Lower leg skin (tissue), 4 donors: ENCODE results near the gene TUBG1. TPM values are rescaled to one million over a fixed set of nuclear protein-coding genes. Genes with fewer than 3 reads are reported as not detected.

Experiments
- DNase-seq, 2 donors: peaks; one replicate each; pipeline ENCODE4 v3.0.0-alpha.2; 2019; ENCODE audit warnings: low spot score in 2 of 2
- H3K4me3 ChIP-seq: fragments of 200-600 bp; sonication (generic); 2 replicates; pipeline ENCODE4 v1.5.1; 2017; ENCODE audit warnings: mild to moderate bottlenecking, low read depth; ENCODE audit not compliant: poor library complexity, severe bottlenecking
- POLR2A ChIP-seq, 2 donors: fragments of 450-650 bp; IDR thresholded peaks; one replicate each; pipeline ENCODE4 v1.6.1; 2016 to 2017; ENCODE audit warnings: antibody characterized with exemption in 2 of 2, mild to moderate bottlenecking in 1 of 2, moderate library complexity in 1 of 2
- WGBS, 2 donors: methylation state at CpG; one replicate each; pipeline ENCODE4 v1.1.5; 2018; 5-methylcytosine and 5-hydroxymethylcytosine counted together
- intact Hi-C: fragments of 100-400 bp; cut with DNase I; formaldehyde crosslinking; loops from one replicate; pipeline ENCODE4 v1.15.0; 2023; ENCODE audit warnings: low total_unique reads
- total RNA-seq, 4 donors: library from RNA; depleted of rRNA; stranded (reverse); fragments of >200 nt; gene quantifications; one replicate each; pipeline ENCODE4 v1.1.0, GENCODE V29; 2016
- TF ChIP-seq, protein P1 (sequence below), 3 donors: fragments of 450-650 bp; IDR thresholded peaks; one replicate each; pipeline ENCODE4 v1.5.1; 2016; ENCODE audit warnings: antibody characterized with exemption in 3 of 3, mild to moderate bottlenecking in 3 of 3, moderate library complexity in 2 of 3

Gene TUBG1
- total RNA-seq, result 10 to 100 TPM; 54.4 to 61.1 (median 56.7) TPM

DNA sequence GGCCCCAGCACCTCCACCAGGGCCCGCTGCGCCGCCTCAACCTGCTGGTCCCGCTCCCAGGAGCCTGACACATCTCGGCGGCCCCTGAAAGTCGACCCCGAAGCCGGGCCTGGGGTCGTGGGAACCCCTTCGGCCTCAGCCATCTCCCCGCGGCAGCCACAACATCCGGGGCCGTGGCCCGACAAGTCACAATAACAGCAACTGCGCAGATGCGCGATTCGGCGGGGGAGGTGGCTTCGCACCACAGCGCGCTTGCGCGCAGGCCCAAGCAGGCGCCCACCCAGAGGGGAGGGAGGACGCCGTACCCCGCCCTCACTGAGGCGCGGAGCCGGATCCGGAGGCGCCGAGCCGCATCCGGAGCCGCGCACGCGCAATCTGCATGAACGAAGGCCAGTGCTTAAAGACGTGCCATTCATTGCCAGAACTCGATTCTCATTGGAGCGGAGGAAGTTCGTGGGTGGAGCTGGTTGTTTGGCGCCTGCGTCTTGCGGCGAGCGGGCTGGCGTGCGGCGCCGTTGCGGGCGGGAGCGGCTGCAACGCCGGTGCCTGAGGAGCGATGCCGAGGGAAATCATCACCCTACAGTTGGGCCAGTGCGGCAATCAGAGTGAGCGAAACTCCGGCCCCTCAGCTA, at the start of gene TUBG1, which contains the start of gene RETREG3:
Gene TUBG1 (plus strand): TSS at position 502 of the 632 bp plus-strand sequence. CDS start 55 bp downstream, at position 557.
Gene RETREG3 (minus strand): TSS at position 193 of the 632 bp plus-strand sequence. CDS start 50 bp downstream, at position 143.
- WGBS, 2 donors, result 0% methylated on average over 4 to 43 of the region's 66 CpGs
- TF ChIP-seq, protein P1, sequence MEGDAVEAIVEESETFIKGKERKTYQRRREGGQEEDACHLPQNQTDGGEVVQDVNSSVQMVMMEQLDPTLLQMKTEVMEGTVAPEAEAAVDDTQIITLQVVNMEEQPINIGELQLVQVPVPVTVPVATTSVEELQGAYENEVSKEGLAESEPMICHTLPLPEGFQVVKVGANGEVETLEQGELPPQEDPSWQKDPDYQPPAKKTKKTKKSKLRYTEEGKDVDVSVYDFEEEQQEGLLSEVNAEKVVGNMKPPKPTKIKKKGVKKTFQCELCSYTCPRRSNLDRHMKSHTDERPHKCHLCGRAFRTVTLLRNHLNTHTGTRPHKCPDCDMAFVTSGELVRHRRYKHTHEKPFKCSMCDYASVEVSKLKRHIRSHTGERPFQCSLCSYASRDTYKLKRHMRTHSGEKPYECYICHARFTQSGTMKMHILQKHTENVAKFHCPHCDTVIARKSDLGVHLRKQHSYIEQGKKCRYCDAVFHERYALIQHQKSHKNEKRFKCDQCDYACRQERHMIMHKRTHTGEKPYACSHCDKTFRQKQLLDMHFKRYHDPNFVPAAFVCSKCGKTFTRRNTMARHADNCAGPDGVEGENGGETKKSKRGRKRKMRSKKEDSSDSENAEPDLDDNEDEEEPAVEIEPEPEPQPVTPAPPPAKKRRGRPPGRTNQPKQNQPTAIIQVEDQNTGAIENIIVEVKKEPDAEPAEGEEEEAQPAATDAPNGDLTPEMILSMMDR (IDR thresholded peaks at IDR 0.05), result no peak
- peak in 1 of 2 donors; percentile 86 for TF ChIP-seq POLR2A (IDR thresholded peaks at IDR 0.05)
- intact Hi-C loops, result loop anchor here (2.0 kb wide), 1 partner anchor 68 kb away; the partner anchor contains the start of gene PLEKHH3
- H3K4me3 ChIP-seq, result peak within 1 kb of the TSS; percentile 98
- peak; percentile 97 to 99 for DNase-seq

DNA sequence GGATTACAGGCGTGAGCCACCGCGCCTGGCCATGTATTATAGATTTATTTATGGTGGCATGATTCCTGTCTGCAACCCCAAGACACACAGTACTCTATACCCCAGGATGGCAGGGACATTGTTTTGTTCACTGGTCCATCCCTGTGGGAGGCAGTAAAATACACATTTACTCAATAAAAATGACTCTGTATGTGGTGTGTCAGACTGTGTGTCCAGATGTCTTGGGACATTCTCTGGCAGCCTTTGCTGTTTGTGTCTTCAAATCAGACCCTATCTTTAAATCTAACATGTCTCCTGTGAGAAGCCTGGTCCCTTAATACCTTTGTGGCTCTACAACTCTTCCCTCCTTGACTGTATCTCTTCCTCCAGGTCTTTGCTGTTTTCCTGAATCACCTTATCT, 49.2 kb upstream of the TUBG1 start:
- no peak overlapping the region for H3K4me3 ChIP-seq
- no peak for DNase-seq
- 60 to 82% methylated on average over 1 to 3 of the region's 3 CpGs for WGBS, 2 donors
- intact Hi-C loops, result no loop called here
- TF ChIP-seq POLR2A (IDR thresholded peaks at IDR 0.05), result no peak
- TF ChIP-seq, protein P1 (IDR thresholded peaks at IDR 0.05), result no peak

DNA sequence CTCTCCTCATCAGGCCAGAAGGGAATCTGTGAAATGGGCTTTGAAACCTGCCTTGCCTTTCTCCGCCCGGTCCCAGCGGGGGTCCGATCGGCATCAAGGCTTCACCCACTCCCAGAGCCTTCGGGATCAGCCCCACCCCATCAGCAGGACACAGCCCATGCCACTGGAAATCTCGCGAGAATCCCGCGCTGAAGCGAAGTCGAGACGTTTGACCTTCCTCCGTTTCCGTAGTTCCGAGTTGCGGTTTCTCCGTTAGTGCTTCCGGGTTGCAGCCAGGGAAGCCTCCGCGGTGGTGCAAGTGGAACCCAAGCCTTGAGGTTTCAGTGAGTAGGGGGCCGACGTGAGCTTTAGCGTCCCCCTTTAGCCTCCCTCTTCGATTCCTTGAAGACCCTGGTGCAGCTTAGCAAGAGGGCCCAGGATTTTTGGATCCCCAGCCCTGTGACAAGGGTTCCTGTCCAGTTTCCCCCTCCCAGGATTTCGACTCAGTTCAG, 47.5 kb upstream of the TUBG1 start, which contains the start of gene COASY:
Gene COASY (plus strand): TSS at position 252 of the 491 bp plus-strand sequence. CDS start 475 bp downstream, outside the sequence.
- DNase-seq, result peak; percentile 95 to 99
- peak within 1 kb of the TSS; percentile 82 for H3K4me3 ChIP-seq
- 0% methylated on average over 26 of the region's 26 CpGs for WGBS, 2 donors
- intact Hi-C loops, result no loop called here
- no peak for TF ChIP-seq POLR2A (IDR thresholded peaks at IDR 0.05)
- TF ChIP-seq, protein P1 (IDR thresholded peaks at IDR 0.05), result no peak

DNA sequence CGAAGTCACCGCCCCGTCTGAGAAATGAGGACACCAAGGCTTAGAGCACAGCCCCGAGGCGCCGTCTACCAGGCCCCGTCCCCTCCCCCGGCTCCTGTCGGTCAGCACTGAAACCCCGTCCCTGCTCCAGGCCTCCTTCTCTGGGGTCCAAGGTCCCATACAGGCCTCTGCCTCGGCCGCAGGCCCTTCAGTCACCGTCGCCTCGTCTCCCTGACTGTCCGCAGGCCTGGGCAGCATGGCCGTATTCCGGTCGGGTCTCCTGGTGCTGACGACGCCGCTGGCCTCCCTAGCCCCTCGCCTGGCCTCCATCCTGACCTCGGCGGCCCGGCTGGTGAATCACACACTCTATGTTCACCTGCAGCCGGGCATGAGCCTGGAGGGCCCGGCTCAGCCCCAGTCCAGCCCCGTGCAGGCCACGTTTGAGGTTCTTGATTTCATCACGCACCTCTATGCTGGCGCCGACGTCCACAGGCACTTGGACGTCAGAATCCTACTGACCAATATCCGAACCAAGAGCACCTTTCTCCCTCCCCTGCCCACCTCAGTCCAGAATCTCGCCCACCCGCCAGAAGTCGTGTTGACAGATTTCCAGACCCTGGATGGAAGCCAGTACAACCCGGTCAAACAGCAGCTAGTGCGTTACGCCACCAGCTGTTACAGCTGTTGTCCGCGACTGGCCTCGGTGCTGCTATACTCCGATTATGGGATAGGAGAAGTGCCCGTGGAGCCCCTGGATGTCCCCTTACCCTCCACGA, 46.9 kb upstream of the TUBG1 start:
- 4 to 12% methylated on average over 36 to 44 of the region's 48 CpGs for WGBS, 2 donors
- H3K4me3 ChIP-seq, result peak overlapping the region; percentile 82
- no peak for DNase-seq
- intact Hi-C loops, result no loop called here
- TF ChIP-seq POLR2A (IDR thresholded peaks at IDR 0.05), result no peak
- TF ChIP-seq, protein P1 (IDR thresholded peaks at IDR 0.05), result no peak

DNA sequence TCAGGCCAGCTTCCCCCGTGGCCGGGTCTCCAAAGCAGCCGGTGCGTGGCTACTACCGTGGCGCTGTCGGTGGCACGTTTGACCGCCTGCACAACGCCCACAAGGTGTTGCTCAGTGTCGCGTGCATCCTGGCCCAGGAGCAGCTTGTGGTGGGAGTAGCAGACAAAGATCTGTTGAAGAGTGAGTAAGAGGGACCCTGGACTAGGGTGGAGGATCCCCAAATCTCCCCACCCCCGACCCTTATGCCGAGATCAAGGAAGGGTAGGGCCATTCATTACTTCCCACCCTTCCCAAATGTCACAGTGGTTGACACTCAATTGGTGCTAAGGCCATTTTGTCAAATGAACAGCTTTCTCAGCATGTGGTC, 46.4 kb upstream of the TUBG1 start:
- DNase-seq, result no peak
- no peak overlapping the region for H3K4me3 ChIP-seq
- no peak for TF ChIP-seq POLR2A (IDR thresholded peaks at IDR 0.05)
- TF ChIP-seq, protein P1 (IDR thresholded peaks at IDR 0.05), result no peak
- 65 to 74% methylated on average over 14 of the region's 14 CpGs for WGBS, 2 donors
- intact Hi-C loops, result no loop called here
